H1 (cell line): ENCODE results near the gene RPS5. TPM values are rescaled to one million over a fixed set of nuclear protein-coding genes. Genes with fewer than 3 reads are reported as not detected.

Experiments
- CTCF ChIA-PET: fragments of 300-600 bp; sonication (Branson Sonifier 250); formaldehyde crosslinking; loops from one replicate; lab custom pipeline; 2021; ENCODE audit not compliant: partially characterized antibody; lab: Charles Lee
- POLR2A ChIA-PET: fragments of 300-600 bp; sonication (Branson Sonifier 250); formaldehyde crosslinking; loops from one replicate; lab custom pipeline; 2021; ENCODE audit warnings: inconsistent platforms; ENCODE audit not compliant: partially characterized antibody; lab: Charles Lee
- DNase-seq, 2 experiments: peaks; one replicate each; pipeline versions ENCODE4 v3.0.0 to v3.0.0-alpha.2; 2010 to 2022; ENCODE audit warnings: low spot score in 2 of 2, low read depth in 1 of 2, mixed read lengths in 1 of 2
- FAIRE-seq: peaks from 2 replicates; lab custom pipeline; 2011; peaks lifted over from hg19 to GRCh38; lab: Jason Lieb, UNC
- H2AFZ ChIP-seq: 2 replicates; pipeline ENCODE4 v1.8.1; 2012; ENCODE audit warnings: low read length, inconsistent platforms
- H2AK5ac ChIP-seq: 2 replicates; pipeline ENCODE4 v1.6.1; 2013; ENCODE audit warnings: low read depth, low read length
- H2BK120ac ChIP-seq: replicated peaks from 2 replicates; pipeline ENCODE3; 2013; ENCODE audit warnings: low read depth, low read length, inconsistent platforms
- H2BK12ac ChIP-seq: 2 replicates; pipeline ENCODE4 v1.6.1; 2013; ENCODE audit warnings: low read depth, low read length
- H2BK15ac ChIP-seq: 2 replicates; pipeline ENCODE4 v1.6.1; 2013; ENCODE audit warnings: low read length
- H2BK20ac ChIP-seq: 2 replicates; pipeline ENCODE4 v1.6.1; 2013; ENCODE audit warnings: low read length
- H2BK5ac ChIP-seq: 2 replicates; pipeline ENCODE4 v1.6.1; 2013; ENCODE audit warnings: low read depth, low read length
- H3K14ac ChIP-seq: 2 replicates; pipeline ENCODE4 v1.6.1; 2013; ENCODE audit warnings: inconsistent platforms; ENCODE audit not compliant: insufficient read length
- H3K18ac ChIP-seq: 2 replicates; pipeline ENCODE4 v1.6.1; 2013; ENCODE audit warnings: low read length; ENCODE audit errors: extremely low read depth
- H3K23ac ChIP-seq: 2 replicates; pipeline ENCODE4 v1.6.1; 2013; ENCODE audit warnings: inconsistent platforms; ENCODE audit not compliant: insufficient read length
- H3K23me2 ChIP-seq: 2 replicates; pipeline ENCODE4 v1.6.1; 2013; ENCODE audit warnings: low read depth, low read length
- H3K27ac ChIP-seq: 2 replicates; pipeline ENCODE4 v1.6.1; 2011; ENCODE audit warnings: low read depth, low read length, inconsistent platforms
- H3K27me3 ChIP-seq, 4 experiments: replicated peaks in 1 of 4; 1 replicate in 1 of 4; 2 replicates in 3 of 4; pipeline versions ENCODE4 v1.6.1 to v1.8.1; 2011 to 2013; ENCODE audit warnings: low read length in 3 of 4, mild to moderate bottlenecking in 3 of 4, inconsistent platforms in 2 of 4, mixed read lengths in 2 of 4, moderate library complexity in 1 of 4; ENCODE audit not compliant: control insufficient read depth in 3 of 4, insufficient read depth in 3 of 4; ENCODE audit errors: extremely low read depth in 1 of 4
- H3K36me3 ChIP-seq, 4 experiments: 2 replicates each; pipeline versions ENCODE4 v1.6.1 to v1.8.1; 2011 to 2013; ENCODE audit warnings: mild to moderate bottlenecking in 4 of 4, low read length in 3 of 4, moderate library complexity in 2 of 4, control low read depth in 1 of 4, inconsistent platforms in 1 of 4; ENCODE audit not compliant: insufficient read depth in 4 of 4, control insufficient read depth in 2 of 4
- H3K4ac ChIP-seq: replicated peaks from 2 replicates; pipeline ENCODE3; 2013; ENCODE audit warnings: low read length, low read depth, mixed read lengths, inconsistent platforms; ENCODE audit not compliant: insufficient read length
- H3K4me1 ChIP-seq, 4 experiments: replicated peaks in 1 of 4; 1 replicate in 1 of 4; 2 replicates in 3 of 4; pipeline versions ENCODE4 v1.6.1 to v1.8.1; 2011 to 2013; ENCODE audit warnings: low read length in 3 of 4, inconsistent platforms in 2 of 4, mixed read lengths in 1 of 4; ENCODE audit not compliant: insufficient read depth in 4 of 4, control insufficient read depth in 3 of 4
- H3K4me2 ChIP-seq, 2 experiments: 2 replicates each; pipeline versions ENCODE4 v1.6.1 to v1.8.1; 2011 to 2013; ENCODE audit warnings: low read depth in 2 of 2, low read length in 2 of 2, control low read depth in 1 of 2, inconsistent platforms in 1 of 2, mild to moderate bottlenecking in 1 of 2; ENCODE audit not compliant: insufficient read depth in 1 of 2
- H3K4me3 ChIP-seq, 4 experiments: fragments of 200-600, 300-600 bp in 1 of 4; sonication (generic), shearing (Covaris generic), sonication (Bioruptor Twin) in 1 of 4; 2 replicates each; pipeline versions ENCODE4 v1.5.1 to v1.8.1; 2011 to 2016; ENCODE audit warnings: low read length in 4 of 4, low read depth in 3 of 4, control low read depth in 2 of 4, inconsistent platforms in 2 of 4, mild to moderate bottlenecking in 2 of 4, mixed read lengths in 1 of 4, moderate library complexity in 1 of 4; ENCODE audit not compliant: insufficient read depth in 2 of 4; ENCODE audit errors: extremely low read depth in 1 of 4
- H3K56ac ChIP-seq: replicated peaks from 2 replicates; pipeline ENCODE3; 2013; ENCODE audit warnings: low read depth, mild to moderate bottlenecking, mixed read lengths, low read length, inconsistent platforms; ENCODE audit not compliant: insufficient read length
- H3K79me1 ChIP-seq: 2 replicates; pipeline ENCODE4 v1.6.1; 2013; ENCODE audit warnings: low read depth, low read length, control low read depth
- H3K79me2 ChIP-seq, 2 experiments: 2 replicates each; pipeline versions ENCODE4 v1.6.1 to v1.8.1; 2012 to 2013; ENCODE audit warnings: low read length in 2 of 2, mild to moderate bottlenecking in 2 of 2, inconsistent platforms in 1 of 2; ENCODE audit not compliant: insufficient read depth in 2 of 2, control insufficient read depth in 1 of 2
- H3K9ac ChIP-seq, 4 experiments: replicated peaks in 1 of 4; 1 replicate in 1 of 4; 2 replicates in 3 of 4; pipeline versions ENCODE4 v1.6.1 to v1.8.1; 2011 to 2013; ENCODE audit warnings: low read depth in 3 of 4, low read length in 3 of 4, control low read depth in 2 of 4, mild to moderate bottlenecking in 2 of 4, moderate library complexity in 2 of 4, inconsistent platforms in 1 of 4; ENCODE audit errors: extremely low read depth in 1 of 4
- H3K9me3 ChIP-seq, 2 experiments: 2 replicates each; pipeline versions ENCODE4 v1.6.1 to v1.8.1; 2012 to 2013; ENCODE audit warnings: mild to moderate bottlenecking in 2 of 2, moderate library complexity in 2 of 2, control low read depth in 1 of 2, inconsistent platforms in 1 of 2, low read depth in 1 of 2, low read length in 1 of 2, mixed read lengths in 1 of 2; ENCODE audit not compliant: insufficient read depth in 2 of 2
- H4K20me1 ChIP-seq, 2 experiments: replicated peaks in 1 of 2; 2 replicates each; pipeline versions ENCODE3 to v1.8.1; 2011 to 2013; ENCODE audit warnings: inconsistent platforms in 2 of 2, low read length in 2 of 2, mild to moderate bottlenecking in 1 of 2; ENCODE audit not compliant: insufficient read depth in 2 of 2, control insufficient read depth in 1 of 2
- H4K5ac ChIP-seq: 2 replicates; pipeline ENCODE4 v1.6.1; 2013; ENCODE audit warnings: low read length, low read depth, mixed read lengths, inconsistent platforms; ENCODE audit not compliant: insufficient read length
- H4K8ac ChIP-seq: 2 replicates; pipeline ENCODE4 v1.8.0; 2013; ENCODE audit warnings: mild to moderate bottlenecking, moderate library complexity, low read length, inconsistent platforms; ENCODE audit not compliant: insufficient read depth; ENCODE audit errors: extremely low read depth
- H4K91ac ChIP-seq: replicated peaks from 2 replicates; pipeline ENCODE3; 2013; ENCODE audit warnings: low read length, mixed read lengths, inconsistent platforms; ENCODE audit not compliant: insufficient read length
- RNF2 ChIP-seq: fragments of 200-900, 300-1000 bp; sonication (generic); IDR thresholded peaks from 2 replicates; pipeline ENCODE4 v1.7.1; 2016; ENCODE audit warnings: borderline replicate concordance, low read depth, mild to moderate bottlenecking, antibody characterized with exemption, low read length; ENCODE audit not compliant: poor library complexity, severe bottlenecking; ENCODE audit errors: missing control alignments
- SUZ12 ChIP-seq: fragments of 200-600 bp; sonication (generic); IDR thresholded peaks from 2 replicates; pipeline ENCODE4 v1.6.1; 2012; ENCODE audit warnings: mild to moderate bottlenecking, inconsistent platforms, low read length, moderate library complexity, mixed read lengths
- WGBS, 2 experiments: shearing (Covaris generic) in 1 of 2; methylation state at CpG; one replicate each; pipeline versions ENCODE4 v1.1.6 to v1.1.7; 2013 to 2015; ENCODE audit warnings: low lambda C conversion rate in 2 of 2, mixed read lengths in 2 of 2, inconsistent platforms in 1 of 2, low coverage in 1 of 2, missing lambda C conversion rate in 1 of 2; ENCODE audit not compliant: insufficient replicate concordance in 2 of 2, insufficient coverage in 1 of 2, insufficient read length in 1 of 2; ENCODE audit errors: extremely low coverage in 1 of 2, missing lambda C conversion rate in 1 of 2; 5-methylcytosine and 5-hydroxymethylcytosine counted together
- polyA plus RNA-seq, 7 experiments: library from polyadenylated mRNA; depleted of rRNA in 3 of 7; stranded (reverse) in 5 of 7; unstranded in 2 of 7; fragments of >200 nt in 5 of 7; fragments of 200-250 nt in 2 of 7; gene quantifications; 1 replicate in 5 of 7; 2 replicates in 1 of 7; 4 replicates in 1 of 7; pipeline versions ENCODE4 v1.2.1 to v1.2.3, GENCODE V29; 2011 to 2013; ENCODE audit warnings: missing spikeins in 2 of 7, mixed read lengths in 2 of 7
- total RNA-seq: library from RNA; stranded (reverse); fragmentation: NEBNext Ultra II Directional; extraction: Animal tissue kit (Norgen Biotek cat#: 25700); gene quantifications from 2 replicates; pipeline ENCODE4 v1.2.1, GENCODE V29; 2021

Gene RPS5
- total and polyA plus RNA-seq, 2 of the 8 experiments (the other 6 are each of a cell fraction or from before 2014, with no cell fraction given) = 1,557 to 5,731 TPM

DNA sequence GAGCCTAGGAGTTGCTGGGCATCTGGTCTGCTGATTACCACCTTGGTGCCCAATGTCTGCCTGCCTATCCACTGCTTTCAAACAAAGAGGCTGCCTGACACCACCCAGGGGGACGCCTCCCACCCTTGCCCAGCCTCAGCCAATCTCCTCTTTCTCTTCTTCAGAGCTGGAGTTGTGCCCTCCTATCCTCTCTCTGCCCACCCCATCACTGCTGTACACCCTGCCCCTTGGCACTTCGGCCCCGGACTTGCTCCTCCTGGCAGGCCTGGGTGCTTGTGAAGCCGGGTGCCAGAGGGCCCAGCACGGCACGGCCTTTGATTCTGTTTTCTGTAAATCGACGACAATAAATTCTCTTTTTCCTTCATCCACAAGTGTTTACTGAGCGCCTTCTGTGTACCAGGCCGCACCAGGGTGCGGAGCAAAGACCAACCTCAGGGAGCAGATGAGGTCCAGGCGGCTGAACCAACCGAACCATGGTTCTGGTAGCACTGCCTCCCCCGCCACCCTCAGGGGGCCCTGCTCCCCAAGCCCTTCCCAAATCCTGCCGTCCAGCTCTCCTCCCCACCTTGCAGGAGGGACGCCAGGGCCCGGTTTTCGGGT, 13.3 kb downstream of the RPS5 start:
- Histone ChIP-seq H2BK5ac (no peak overlapping the region), H3K4me1 (peaks cover 0 to 25% (median 14%) of the 10 kb centered on the region in 4 experiments; a peak in 5 of 7 replicates), H2BK20ac (no peak overlapping the region), H3K4ac (peak overlapping the region; percentile 29), H3K14ac (no peak overlapping the region), H2BK12ac (peak overlapping the region; percentile 45; the same call in 1 of the 2 replicates), H2AFZ (no peak overlapping the region), H4K20me1 (peaks cover 0 to 1% of the 10 kb centered on the region in 2 experiments), H4K5ac (no peak overlapping the region), H3K9me3 (no peaks in the 10 kb centered on the region), H3K23me2 (peaks cover 12% of the 10 kb centered on the region), H2AK5ac (no peak overlapping the region), H3K23ac (no peak overlapping the region), H2BK120ac (no peak overlapping the region), H3K79me1 (no peaks in the 10 kb centered on the region; the same call in 1 of the 2 replicates), H3K18ac (no peak overlapping the region; the same call in 1 of the 2 replicates), H4K91ac (no peak overlapping the region), H3K9ac (no peak overlapping the region), H3K27ac (no peak overlapping the region), H4K8ac (no peak overlapping the region), H3K4me2 (peak overlapping the region; percentile 50 to 87), H3K56ac (no peak overlapping the region), H3K27me3 (peaks cover 3 to 17% (median 11%) of the 10 kb centered on the region in 4 experiments; a peak in 6 of 7 replicates), H3K4me3 (peak overlapping the region; percentile 29 to 84 (median 42)), H2BK15ac (no peak overlapping the region), H3K36me3 (no peaks in the 10 kb centered on the region), H3K79me2 (no peaks in the 10 kb centered on the region)
- ChIA-PET CTCF (interaction anchor here (2.8 kb wide), 1 partner anchor 119 kb away, joined by 7 read pairs; the partner anchor contains the start of gene ZBTB45), POLR2A (interaction anchor here (0.8 to 7.2 kb wide), 4 partner anchors 8 to 121 kb away, joined by 3 to 78 read pairs (median 5); partner anchors contain the start of genes RPS5, ZNF584 and ZNF837)
- 75% methylated on average over 18 of the region's 18 CpGs; no CpG with 5 or more reads in 1 of the 2 experiments for WGBS, 2 experiments
- no peak for DNase-seq
- no peak for TF ChIP-seq SUZ12
- peak; percentile 28 for TF ChIP-seq RNF2
- no peak for FAIRE-seq
